K562 (cell line): ENCODE data around the gene CFAP107. TPM values are rescaled to one million over a fixed set of nuclear protein-coding genes. Genes with fewer than 3 reads are reported as not detected.

Source experiments
- ARID1B ChIP-seq: fragments of 450-650 bp; IDR thresholded peaks from 2 replicates; pipeline ENCODE4 v1.6.1; 2016; ENCODE audit warnings: antibody characterized with exemption, mild to moderate bottlenecking, inconsistent platforms
- ATF3 ChIP-seq, 2 experiments: fragments of 450-650 bp in 1 of 2; sonication (generic) in 1 of 2; formaldehyde crosslinking in 1 of 2; IDR thresholded peaks in 1 of 2; conservative IDR thresholded peaks in 1 of 2; 2 replicates each; pipeline versions ENCODE4 v1.6.1 to v1.8.1; 2016 to 2023; ENCODE audit warnings: mild to moderate bottlenecking in 2 of 2, moderate library complexity in 2 of 2, inconsistent platforms in 1 of 2, missing genetic modification reagents in 1 of 2
- BRD4 ChIP-seq: fragments of 200-600 bp; sonication (generic); IDR thresholded peaks from 2 replicates; pipeline ENCODE4 v1.6.1; 2017; ENCODE audit warnings: inconsistent platforms
- C11orf30 ChIP-seq: fragments of 450-650 bp; IDR thresholded peaks from 2 replicates; pipeline ENCODE4 v1.6.1; 2016; ENCODE audit warnings: low read depth, mild to moderate bottlenecking
- CGGBP1 ChIP-seq: fragments of 250-450 bp; sonication (Bioruptor Pico); IDR thresholded peaks from 2 replicates; pipeline ENCODE4 v1.9.0; 2021; ENCODE audit warnings: mild to moderate bottlenecking
- CTBP1 ChIP-seq: fragments of 450-650 bp; IDR thresholded peaks from 2 replicates; pipeline ENCODE4 v1.6.1; 2016; ENCODE audit warnings: borderline replicate concordance
- DIDO1 ChIP-seq: fragments of 450-650 bp; IDR thresholded peaks from 2 replicates; pipeline ENCODE4 v1.6.1; 2016; ENCODE audit warnings: low read depth, missing biosample characterization, missing genetic modification characterization
- DPF2 ChIP-seq: fragments of 450-650 bp; IDR thresholded peaks from 2 replicates; pipeline ENCODE4 v1.6.1; 2016
- EP300 ChIP-seq: IDR thresholded peaks from 2 replicates; pipeline ENCODE4 v1.6.1; 2012; ENCODE audit warnings: low read length, improper control_type of control experiment
- FOSL1 ChIP-seq: fragments of 200-800 bp; sonication (Bioruptor generic); conservative IDR thresholded peaks from 2 replicates; pipeline ENCODE4 v1.6.1; 2016; ENCODE audit warnings: missing genetic modification characterization, missing compliant biosample characterization
- FOXJ3 ChIP-seq: sonication (generic); formaldehyde crosslinking; IDR thresholded peaks from 2 replicates; pipeline ENCODE4 v1.4.0; 2020; ENCODE audit warnings: mild to moderate bottlenecking, missing genetic modification reagents
- JUN ChIP-seq, 2 experiments: sonication (generic) in 1 of 2; formaldehyde crosslinking in 1 of 2; IDR thresholded peaks; 2 replicates each; pipeline versions ENCODE4 v1.6.1 to v1.8.0; 2012 to 2022; ENCODE audit warnings: borderline replicate concordance in 2 of 2, mild to moderate bottlenecking in 2 of 2, improper control_type of control experiment in 1 of 2, low read depth in 1 of 2, low read length in 1 of 2, missing genetic modification reagents in 1 of 2
- JUND ChIP-seq, 2 experiments: IDR thresholded peaks; 2 replicates in 1 of 2; 3 replicates in 1 of 2; pipeline ENCODE4 v1.6.1; 2011; ENCODE audit warnings: borderline replicate concordance in 2 of 2, low read depth in 2 of 2, low read length in 2 of 2, improper control_type of control experiment in 1 of 2, missing biosample characterization in 1 of 2, missing genetic modification characterization in 1 of 2, missing genetic modification reagents in 1 of 2
- MAFF ChIP-seq: IDR thresholded peaks from 2 replicates; pipeline ENCODE4 v1.6.1; 2012; ENCODE audit warnings: low read length, improper control_type of control experiment
- MAFK ChIP-seq: IDR thresholded peaks from 2 replicates; pipeline ENCODE4 v1.6.1; 2011; ENCODE audit warnings: low read length, improper control_type of control experiment
- MEIS2 ChIP-seq: fragments of 450-650 bp; IDR thresholded peaks from 2 replicates; pipeline ENCODE4 v1.6.1; 2014; ENCODE audit warnings: mild to moderate bottlenecking; ENCODE audit not compliant: partially characterized antibody
- MTA3 ChIP-seq: fragments of 450-650 bp; formaldehyde crosslinking; IDR thresholded peaks from 2 replicates; pipeline ENCODE4 v1.6.1; 2017; ENCODE audit warnings: mild to moderate bottlenecking, borderline replicate concordance
- SIX5 ChIP-seq, 2 experiments: IDR thresholded peaks; 2 replicates each; pipeline ENCODE4 v1.6.1; 2011; ENCODE audit warnings: low read length in 2 of 2, borderline replicate concordance in 1 of 2, low read depth in 1 of 2, mild to moderate bottlenecking in 1 of 2, moderate library complexity in 1 of 2; ENCODE audit not compliant: insufficient read depth in 1 of 2
- SMARCA4 ChIP-seq: fragments of 450-650 bp; IDR thresholded peaks from 2 replicates; pipeline ENCODE4 v1.6.1; 2016
- SRF ChIP-seq, 2 experiments: fragments of 250-450, 450-650 bp in 1 of 2; sonication (Bioruptor Pico) in 1 of 2; sonication (generic) in 1 of 2; formaldehyde crosslinking; IDR thresholded peaks; 2 replicates each; pipeline versions ENCODE4 v1.5.0 to v1.5.1; 2020 to 2022; ENCODE audit warnings: mild to moderate bottlenecking in 1 of 2, missing genetic modification reagents in 1 of 2
- STAT5A ChIP-seq: IDR thresholded peaks from 2 replicates; pipeline ENCODE4 v1.6.1; 2012; ENCODE audit warnings: low read length, inconsistent platforms, borderline replicate concordance
- TAF7 ChIP-seq: fragments of 450-650 bp; IDR thresholded peaks from 2 replicates; pipeline ENCODE4 v1.6.1; 2016; ENCODE audit warnings: missing genetic modification characterization, missing compliant biosample characterization
- TBP ChIP-seq: optimal IDR thresholded peaks from 2 replicates; pipeline ENCODE3; 2011; ENCODE audit warnings: low read depth, low read length, improper control_type of control experiment
- TCFL5 ChIP-seq: fragments of 250-450 bp; sonication (Bioruptor Pico); conservative IDR thresholded peaks from 2 replicates; pipeline ENCODE4 v1.6.1; 2021; ENCODE audit warnings: mild to moderate bottlenecking, moderate library complexity, matching md5 sums
- ZZZ3 ChIP-seq: fragments of 450-650 bp; IDR thresholded peaks from 2 replicates; pipeline ENCODE4 v1.6.1; 2016; ENCODE audit warnings: antibody characterized with exemption, mild to moderate bottlenecking, moderate library complexity
- polyA plus RNA-seq, 8 experiments: library from polyadenylated mRNA; depleted of rRNA in 4 of 8; stranded (reverse) in 5 of 8; unstranded in 3 of 8; fragments of >200 nt; fragmentation: Nextera tagmentation in 2 of 8; fragmentation: Illumina TruSeq in 1 of 8; extraction: Ambion mirVana in 2 of 8; extraction: Trizol in 1 of 8; gene quantifications; 2 replicates each; pipeline versions ENCODE4 v1.2.1 to v1.2.3, GENCODE V29; 2011 to 2014; ENCODE audit warnings: inconsistent platforms in 1 of 8, missing spikeins in 1 of 8
- total RNA-seq, 7 experiments: library from RNA; depleted of rRNA in 6 of 7; stranded (reverse); fragments of >200 nt in 6 of 7; fragmentation: Illumina TruSeq in 2 of 7; extraction: Trizol in 2 of 7; gene quantifications; 2 replicates each; pipeline versions ENCODE4 v1.2.1 to v1.2.3, GENCODE V29; 2011 to 2021; ENCODE audit warnings: low replicate concordance in 1 of 7

Gene CFAP107
- total and polyA plus RNA-seq, 9 of the 15 experiments (the other 6 are each of a cell fraction or from before 2014, with no cell fraction given) = 0.03 to 0.08 TPM; not detected in 7

- TF ChIP-seq SIX5 (IDR thresholded peaks at IDR 0.05; ENCODE audit: borderline replicate concordance in 1 of 2, insufficient read depth in 1 of 2, low read depth in 1 of 2, low read length in 2 of 2) (no peak), STAT5A (peak; percentile 27; the same call in 1 of the 2 replicates), DIDO1 (tag) (no peak), FOXJ3 (CRISPR knock-in tag) (no peak), ARID1B (peak; percentile 67), EP300 (peak; percentile 12; the same call in 1 of the 2 replicates), ATF3 (IDR thresholded peaks at IDR 0.05) (peak; percentile 79), ATF3 (CRISPR knock-in tag; conservative IDR thresholded peaks at IDR 0.05) (no peak), DPF2 (0 out of 2 replicates have a peak, but pooled peaks have one; percentile 32), SMARCA4 (peak; percentile 62), TAF7 (tag) (no peak), BRD4 (no peak), ZZZ3 (no peak), MAFK (peak; percentile 80), CTBP1 (peak; percentile 63; the same call in 1 of the 2 replicates), MTA3 (peak; percentile 29; the same call in 1 of the 2 replicates), MEIS2 (peak; percentile 20), JUND (IDR thresholded peaks at IDR 0.05; ENCODE audit: borderline replicate concordance, low read depth, low read length) (peak; percentile 83), JUND (tag; IDR thresholded peaks at IDR 0.05; ENCODE audit: borderline replicate concordance, low read depth, low read length) (peak; percentile 84; the same call in 1 of the 3 replicates), SRF (CRISPR knock-in tag; IDR thresholded peaks at IDR 0.05) (0 out of 4 replicates have a peak, but pooled peaks of 1 of the 2 experiments have one; percentile 20), MAFF (peak; percentile 74), FOSL1 (tag) (peak; percentile 91), CGGBP1 (CRISPR knock-in tag) (no peak), TCFL5 (CRISPR knock-in tag) (no peak), C11orf30 (peak; percentile 94), TBP (no peak), JUN (IDR thresholded peaks at IDR 0.05; ENCODE audit: borderline replicate concordance, low read depth, low read length) (peak; percentile 57; the same call in 1 of the 2 replicates), JUN (CRISPR knock-in tag; IDR thresholded peaks at IDR 0.05; ENCODE audit: borderline replicate concordance) (no peak)
- TF ChIP-seq, all 486 proteins: peak for 26
Observed at GRCh38 chr1:12810691-12811408, 64.8 kb downstream of the CFAP107 start (continued).
